IMR-90 (cell line): ENCODE data around the gene PLOD3. TPM values are rescaled to one million over a fixed set of nuclear protein-coding genes. Genes with fewer than 3 reads are reported as not detected.

Source experiments
- ATAC-seq: fragments of 200-7000 bp; cut with Tn5 transposase; 2 replicates; pipeline ENCODE4 v1.9.1; 2020; ENCODE audit warnings: low read depth, mild to moderate bottlenecking, moderate library complexity
- BruUV-seq: library from RNA; stranded (reverse); fragments of 400-500 nt; replicated peaks from 2 replicates; lab custom pipeline; 2021; lab: Mats Ljungman, UMichigan
- CTCF ChIA-PET: fragments of 300-600 bp; formaldehyde crosslinking; extraction: SDS; loops from one replicate; lab custom pipeline; 2021; ENCODE audit warnings: antibody characterized with exemption; lab: Yijun Ruan, JAX
- POLR2A ChIA-PET: fragments of 300-600 bp; sonication (Branson Sonifier 250); formaldehyde crosslinking; loops from one replicate; lab custom pipeline; 2022; ENCODE audit warnings: antibody characterized with exemption; ENCODE audit not compliant: unreplicated experiment; lab: Charles Lee
- DNase-seq: peaks from one replicate; pipeline ENCODE4 v3.0.0; 2013
- H2AFZ ChIP-seq: replicated peaks from 2 replicates; pipeline ENCODE3; 2013; ENCODE audit warnings: low read length, mild to moderate bottlenecking; ENCODE audit not compliant: poor library complexity
- H2AK5ac ChIP-seq: 2 replicates; pipeline ENCODE4 v1.6.1; 2013; ENCODE audit warnings: low read depth, low read length, inconsistent platforms
- H2AK9ac ChIP-seq: replicated peaks from 2 replicates; pipeline ENCODE3; 2013; ENCODE audit warnings: mild to moderate bottlenecking, low read depth, low read length, moderate library complexity; ENCODE audit not compliant: poor library complexity
- H2BK120ac ChIP-seq: 2 replicates; pipeline ENCODE4 v1.6.1; 2013; ENCODE audit warnings: low read depth, low read length, inconsistent platforms
- H2BK15ac ChIP-seq: 3 replicates; pipeline ENCODE4 v1.6.1; 2013; ENCODE audit warnings: low read depth, low read length, inconsistent platforms
- H2BK20ac ChIP-seq: 2 replicates; pipeline ENCODE4 v1.6.1; 2013; ENCODE audit warnings: low read depth, mild to moderate bottlenecking, inconsistent platforms, low read length, moderate library complexity
- H2BK5ac ChIP-seq: 2 replicates; pipeline ENCODE4 v1.6.1; 2013; ENCODE audit warnings: mild to moderate bottlenecking, low read depth, low read length, inconsistent platforms; ENCODE audit not compliant: poor library complexity, severe bottlenecking
- H3K14ac ChIP-seq: replicated peaks from 2 replicates; pipeline ENCODE4 v1.6.1; 2013; ENCODE audit warnings: low read depth, low read length, inconsistent platforms
- H3K18ac ChIP-seq: 2 replicates; pipeline ENCODE4 v1.6.1; 2013; ENCODE audit warnings: low read depth, low read length, control low read depth
- H3K23ac ChIP-seq: 2 replicates; pipeline ENCODE4 v1.6.1; 2013; ENCODE audit warnings: low read depth, low read length, inconsistent platforms
- H3K27ac ChIP-seq: 2 replicates; pipeline ENCODE4 v1.5.1; 2013; ENCODE audit warnings: mild to moderate bottlenecking, control low read depth, low read length; ENCODE audit not compliant: insufficient read depth
- H3K27me3 ChIP-seq: 2 replicates; pipeline ENCODE4 v1.6.1; 2013; ENCODE audit warnings: low read length; ENCODE audit not compliant: control insufficient read depth, insufficient read depth
- H3K36me3 ChIP-seq: 2 replicates; pipeline ENCODE4 v1.6.1; 2013; ENCODE audit warnings: low read length, mixed read lengths; ENCODE audit not compliant: control insufficient read depth, insufficient read depth
- H3K4ac ChIP-seq: 2 replicates; pipeline ENCODE4 v1.6.1; 2013; ENCODE audit warnings: low read depth, low read length, inconsistent platforms
- H3K4me1 ChIP-seq: 2 replicates; pipeline ENCODE4 v1.6.1; 2013; ENCODE audit warnings: low read length, mixed read lengths; ENCODE audit not compliant: control insufficient read depth, insufficient read depth
- H3K4me2 ChIP-seq: 2 replicates; pipeline ENCODE4 v1.6.1; 2013; ENCODE audit warnings: low read depth, mild to moderate bottlenecking, control low read depth, low read length, moderate library complexity
- H3K4me3 ChIP-seq: 2 replicates; pipeline ENCODE4 v1.5.1; 2013; ENCODE audit warnings: low read depth, mild to moderate bottlenecking, control low read depth, low read length, moderate library complexity; ENCODE audit not compliant: insufficient read depth
- H3K56ac ChIP-seq: 2 replicates; pipeline ENCODE4 v1.6.1; 2013; ENCODE audit warnings: low read length, inconsistent platforms; ENCODE audit not compliant: insufficient read depth; ENCODE audit errors: extremely low read depth
- H3K79me1 ChIP-seq, 2 experiments: 2 replicates each; pipeline ENCODE4 v1.6.1; 2013; ENCODE audit warnings: low read length in 2 of 2, inconsistent platforms in 1 of 2, low read depth in 1 of 2
- H3K9ac ChIP-seq: 2 replicates; pipeline ENCODE4 v1.6.1; 2013; ENCODE audit warnings: low read depth, low read length, control low read depth
- H3K9me1 ChIP-seq: 2 replicates; pipeline ENCODE4 v1.6.1; 2013; ENCODE audit warnings: low read length, inconsistent platforms; ENCODE audit not compliant: insufficient read depth
- H3K9me3 ChIP-seq: 2 replicates; pipeline ENCODE4 v1.6.1; 2013; ENCODE audit warnings: low read length; ENCODE audit not compliant: control insufficient read depth, insufficient read depth
- H4K20me1 ChIP-seq: 2 replicates; pipeline ENCODE4 v1.6.1; 2013; ENCODE audit warnings: low read length, inconsistent platforms; ENCODE audit not compliant: insufficient read depth
- H4K5ac ChIP-seq: 2 replicates; pipeline ENCODE4 v1.6.1; 2013; ENCODE audit warnings: mild to moderate bottlenecking, low read depth, low read length, control low read depth
- H4K8ac ChIP-seq, 2 experiments: 2 replicates each; pipeline ENCODE4 v1.6.1; 2013; ENCODE audit warnings: low read depth in 2 of 2, low read length in 2 of 2, control low read depth in 1 of 2, inconsistent platforms in 1 of 2
- H4K91ac ChIP-seq: 2 replicates; pipeline ENCODE4 v1.6.1; 2013; ENCODE audit warnings: low read depth, low read length, inconsistent platforms; ENCODE audit not compliant: insufficient read depth
- BHLHE40 ChIP-seq: fragments of 150-350 bp; IDR thresholded peaks from 2 replicates; pipeline ENCODE4 v1.6.1; 2016; ENCODE audit warnings: mild to moderate bottlenecking, low read depth, low read length
- CEBPB ChIP-seq: IDR thresholded peaks from 2 replicates; pipeline ENCODE4 v1.6.1; 2012; ENCODE audit warnings: low read depth, low read length, improper control_type of control experiment
- ELK1 ChIP-seq: fragments of 150-350 bp; IDR thresholded peaks from 2 replicates; pipeline ENCODE4 v1.6.1; 2016; ENCODE audit warnings: low read depth, mild to moderate bottlenecking, low read length, moderate library complexity, borderline replicate concordance
- MAZ ChIP-seq: IDR thresholded peaks from 2 replicates; pipeline ENCODE4 v1.6.1; 2012; ENCODE audit warnings: low read depth, mild to moderate bottlenecking, low read length, improper control_type of control experiment, moderate library complexity, borderline replicate concordance
- MXI1 ChIP-seq: IDR thresholded peaks from 2 replicates; pipeline ENCODE4 v1.6.1; 2012; ENCODE audit warnings: low read depth, mild to moderate bottlenecking, low read length, moderate library complexity, borderline replicate concordance
- NFE2L2 ChIP-seq: fragments of 150-350 bp; IDR thresholded peaks from 2 replicates; pipeline ENCODE4 v1.6.1; 2016; ENCODE audit warnings: low read depth, mild to moderate bottlenecking, low read length
- POLR2A ChIP-seq: IDR thresholded peaks from 2 replicates; pipeline ENCODE4 v1.6.1; 2012; ENCODE audit warnings: mild to moderate bottlenecking, low read depth, low read length
- RAD21 ChIP-seq: IDR thresholded peaks from 2 replicates; pipeline ENCODE4 v1.6.1; 2012; ENCODE audit warnings: low read length, improper control_type of control experiment
- RFX5 ChIP-seq: IDR thresholded peaks from 2 replicates; pipeline ENCODE4 v1.8.0; 2012; ENCODE audit warnings: low read depth, mild to moderate bottlenecking, low read length, moderate library complexity
- SMC3 ChIP-seq: fragments of 150-350 bp; IDR thresholded peaks from 2 replicates; pipeline ENCODE4 v1.6.1; 2016; ENCODE audit warnings: low read depth, mild to moderate bottlenecking, antibody characterized with exemption, low read length, moderate library complexity
- WGBS, 2 experiments: methylation state at CpG; one replicate each; pipeline versions ENCODE4 v1.1.5 to v1.1.7; 2013; ENCODE audit warnings: missing lambda C conversion rate in 2 of 2; ENCODE audit not compliant: insufficient read length in 1 of 2; ENCODE audit errors: extremely low coverage in 2 of 2; 5-methylcytosine and 5-hydroxymethylcytosine counted together
- dilution Hi-C: fragments of 300-500 bp; cut with HindIII; formaldehyde crosslinking; loops from one replicate; pipeline ENCODE4 v1.14.3; 2018; ENCODE audit warnings: low sequenced_read_pairs; ENCODE audit not compliant: unreplicated experiment
- in situ Hi-C: fragments of 300-500 bp; cut with MboI; formaldehyde crosslinking; loops from 3 replicates; pipeline ENCODE4 v1.14.3; 2019; ENCODE audit warnings: low sequenced_read_pairs, inconsistent platforms, mixed read lengths
- intact Hi-C: fragments of 100-400 bp; cut with micrococcal nuclease; formaldehyde crosslinking; loops from 2 replicates; pipeline ENCODE4 v1.10.0; 2022
- polyA plus RNA-seq, 3 experiments: library from polyadenylated mRNA; depleted of rRNA; stranded (reverse); fragments of >200 nt; gene quantifications; 2 replicates each; pipeline ENCODE4 v1.2.3, GENCODE V29; 2012; ENCODE audit warnings: low replicate concordance in 1 of 3
- total RNA-seq: library from RNA; depleted of rRNA; stranded (reverse); fragments of >200 nt; gene quantifications from 2 replicates; pipeline ENCODE4 v1.2.3, GENCODE V29; 2012
- TF ChIP-seq, protein P1 (sequence below): fragments of 150-350 bp; IDR thresholded peaks from 2 replicates; pipeline ENCODE4 v1.6.1; 2017; ENCODE audit warnings: mild to moderate bottlenecking, antibody characterized with exemption, low read length, low read depth
- TF ChIP-seq, protein P2 (sequence below): conservative IDR thresholded peaks from 2 replicates; pipeline ENCODE4 v1.5.1; 2012; ENCODE audit warnings: mild to moderate bottlenecking, low read depth, low read length, improper control_type of control experiment

PLOD3 gene
- total and polyA plus RNA-seq, 2 of the 4 experiments (the other 2 are of a cell fraction), result 21.7 to 159 TPM

DNA sequence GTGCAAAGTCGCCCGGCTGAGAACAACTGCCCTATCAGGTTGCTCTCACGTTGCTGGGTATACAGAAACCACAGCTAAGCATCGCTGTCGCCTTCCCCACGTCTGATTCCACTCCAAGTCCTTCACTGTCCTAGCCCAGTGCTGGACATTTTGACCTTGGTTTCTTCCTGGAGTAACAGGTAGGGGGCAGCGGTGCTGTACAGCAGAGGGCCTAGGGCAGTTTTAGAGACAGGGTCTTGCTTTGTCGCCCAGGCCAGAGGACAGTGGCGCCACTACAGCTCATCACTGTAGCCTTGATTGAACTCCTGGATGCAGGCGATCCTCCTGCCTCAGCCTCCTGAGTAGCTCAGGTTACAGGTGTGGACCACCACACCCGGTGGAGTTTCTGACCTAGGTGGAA lies 17.7 kb upstream of the PLOD3 start:
- H3K4ac ChIP-seq, result no peak overlapping the region
- CTCF ChIA-PET, result interaction anchor here (0.6 kb wide), 1 partner anchor 434 kb away, joined by 5 read pairs; no protein-coding TSS in a partner anchor
- no peaks in the 10 kb centered on the region for H3K27me3 ChIP-seq
- intact Hi-C loops (no loop called here), in situ Hi-C loops (no loop called here), dilution Hi-C loops (no loop called here)
- no peak overlapping the region for H3K23ac ChIP-seq
- H3K9me3 ChIP-seq, result no peaks in the 10 kb centered on the region
- no peak overlapping the region for H3K56ac ChIP-seq
- H2BK15ac ChIP-seq, result no peak overlapping the region
- POLR2A ChIA-PET, result no interaction called here
- H3K4me1 ChIP-seq, result peaks cover 8% of the 10 kb centered on the region
- H2AFZ ChIP-seq, result no peak overlapping the region
- no peak overlapping the region for H3K4me2 ChIP-seq
- no peak overlapping the region for H4K5ac ChIP-seq
- H3K9ac ChIP-seq, result no peak overlapping the region
- no peak overlapping the region for H3K18ac ChIP-seq
- no TSS peak for BruUV-seq
- no peak overlapping the region for H2BK5ac ChIP-seq
- H4K20me1 ChIP-seq, result peaks cover 12% of the 10 kb centered on the region
- WGBS, 2 experiments, result 90% methylated on average over 6 of the region's 11 CpGs; no CpG with 5 or more reads in 1 of the 2 experiments
- no peak for DNase-seq
- peaks cover 29% of the 10 kb centered on the region for H3K36me3 ChIP-seq
- H2BK20ac ChIP-seq, result no peak overlapping the region
- ATAC-seq, result no peak
- H2AK9ac ChIP-seq, result peak overlapping the region; percentile 42
- no peak overlapping the region for H3K14ac ChIP-seq
- no peak overlapping the region for H2AK5ac ChIP-seq
- TF ChIP-seq SMC3 (no peak), RAD21 (peak; percentile 1; the same call in 1 of the 2 replicates), NFE2L2 (no peak), MAZ (no peak), RFX5 (no peak), ELK1 (no peak), CEBPB (no peak), BHLHE40 (no peak), MXI1 (no peak), POLR2A (no peak)
- TF ChIP-seq, protein P1, sequence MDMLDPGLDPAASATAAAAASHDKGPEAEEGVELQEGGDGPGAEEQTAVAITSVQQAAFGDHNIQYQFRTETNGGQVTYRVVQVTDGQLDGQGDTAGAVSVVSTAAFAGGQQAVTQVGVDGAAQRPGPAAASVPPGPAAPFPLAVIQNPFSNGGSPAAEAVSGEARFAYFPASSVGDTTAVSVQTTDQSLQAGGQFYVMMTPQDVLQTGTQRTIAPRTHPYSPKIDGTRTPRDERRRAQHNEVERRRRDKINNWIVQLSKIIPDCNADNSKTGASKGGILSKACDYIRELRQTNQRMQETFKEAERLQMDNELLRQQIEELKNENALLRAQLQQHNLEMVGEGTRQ, result no peak
- TF ChIP-seq, protein P2, sequence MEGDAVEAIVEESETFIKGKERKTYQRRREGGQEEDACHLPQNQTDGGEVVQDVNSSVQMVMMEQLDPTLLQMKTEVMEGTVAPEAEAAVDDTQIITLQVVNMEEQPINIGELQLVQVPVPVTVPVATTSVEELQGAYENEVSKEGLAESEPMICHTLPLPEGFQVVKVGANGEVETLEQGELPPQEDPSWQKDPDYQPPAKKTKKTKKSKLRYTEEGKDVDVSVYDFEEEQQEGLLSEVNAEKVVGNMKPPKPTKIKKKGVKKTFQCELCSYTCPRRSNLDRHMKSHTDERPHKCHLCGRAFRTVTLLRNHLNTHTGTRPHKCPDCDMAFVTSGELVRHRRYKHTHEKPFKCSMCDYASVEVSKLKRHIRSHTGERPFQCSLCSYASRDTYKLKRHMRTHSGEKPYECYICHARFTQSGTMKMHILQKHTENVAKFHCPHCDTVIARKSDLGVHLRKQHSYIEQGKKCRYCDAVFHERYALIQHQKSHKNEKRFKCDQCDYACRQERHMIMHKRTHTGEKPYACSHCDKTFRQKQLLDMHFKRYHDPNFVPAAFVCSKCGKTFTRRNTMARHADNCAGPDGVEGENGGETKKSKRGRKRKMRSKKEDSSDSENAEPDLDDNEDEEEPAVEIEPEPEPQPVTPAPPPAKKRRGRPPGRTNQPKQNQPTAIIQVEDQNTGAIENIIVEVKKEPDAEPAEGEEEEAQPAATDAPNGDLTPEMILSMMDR, result peak; percentile 25; the same call in 1 of the 2 replicates
- no peak overlapping the region for H4K91ac ChIP-seq
- H4K8ac ChIP-seq, result no peak overlapping the region
- no peak overlapping the region for H3K27ac ChIP-seq
- H3K9me1 ChIP-seq, result peaks cover 4% of the 10 kb centered on the region
- H3K4me3 ChIP-seq, result no peak overlapping the region
- peaks cover 0 to 18% of the 10 kb centered on the region in 2 experiments; a peak in 2 of 4 replicates for H3K79me1 ChIP-seq
- no peak overlapping the region for H2BK120ac ChIP-seq
